Measurements from ENCODE around the gene NSRP1. TPM values are rescaled to one million over a fixed set of nuclear protein-coding genes. Genes with fewer than 3 reads are reported as not detected.

NSRP1 gene
- total RNA-seq, 1 donor from 2014 or later: 17.4 TPM

- no peak for TF ChIP-seq POLR2A (IDR thresholded peaks at IDR 0.05)
- TF ChIP-seq, protein P1, sequence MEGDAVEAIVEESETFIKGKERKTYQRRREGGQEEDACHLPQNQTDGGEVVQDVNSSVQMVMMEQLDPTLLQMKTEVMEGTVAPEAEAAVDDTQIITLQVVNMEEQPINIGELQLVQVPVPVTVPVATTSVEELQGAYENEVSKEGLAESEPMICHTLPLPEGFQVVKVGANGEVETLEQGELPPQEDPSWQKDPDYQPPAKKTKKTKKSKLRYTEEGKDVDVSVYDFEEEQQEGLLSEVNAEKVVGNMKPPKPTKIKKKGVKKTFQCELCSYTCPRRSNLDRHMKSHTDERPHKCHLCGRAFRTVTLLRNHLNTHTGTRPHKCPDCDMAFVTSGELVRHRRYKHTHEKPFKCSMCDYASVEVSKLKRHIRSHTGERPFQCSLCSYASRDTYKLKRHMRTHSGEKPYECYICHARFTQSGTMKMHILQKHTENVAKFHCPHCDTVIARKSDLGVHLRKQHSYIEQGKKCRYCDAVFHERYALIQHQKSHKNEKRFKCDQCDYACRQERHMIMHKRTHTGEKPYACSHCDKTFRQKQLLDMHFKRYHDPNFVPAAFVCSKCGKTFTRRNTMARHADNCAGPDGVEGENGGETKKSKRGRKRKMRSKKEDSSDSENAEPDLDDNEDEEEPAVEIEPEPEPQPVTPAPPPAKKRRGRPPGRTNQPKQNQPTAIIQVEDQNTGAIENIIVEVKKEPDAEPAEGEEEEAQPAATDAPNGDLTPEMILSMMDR (IDR thresholded peaks at IDR 0.05): no peak
- no peak for TF ChIP-seq POLR2AphosphoS5 (IDR thresholded peaks at IDR 0.05; ENCODE audit: insufficient read depth in 1 of 2, low read depth in 1 of 2)
- Histone ChIP-seq H3K27me3 (no peaks in the 10 kb centered on the region), H3K36me3 (no peaks in the 10 kb centered on the region), H3K9me3 (no peaks in the 10 kb centered on the region), H3K4me3 (no peak overlapping the region), H3K27ac (no peak overlapping the region), H3K4me1 (no peaks in the 10 kb centered on the region)
- DNase-seq (ENCODE audit: extremely low spot score in 2 of 2): no peak
- intact Hi-C loops (cut with DNase I): no loop called here
These were observed 48.5 kb downstream of the NSRP1 start for GRCh38 chr17:30165147-30165546.

DNA sequence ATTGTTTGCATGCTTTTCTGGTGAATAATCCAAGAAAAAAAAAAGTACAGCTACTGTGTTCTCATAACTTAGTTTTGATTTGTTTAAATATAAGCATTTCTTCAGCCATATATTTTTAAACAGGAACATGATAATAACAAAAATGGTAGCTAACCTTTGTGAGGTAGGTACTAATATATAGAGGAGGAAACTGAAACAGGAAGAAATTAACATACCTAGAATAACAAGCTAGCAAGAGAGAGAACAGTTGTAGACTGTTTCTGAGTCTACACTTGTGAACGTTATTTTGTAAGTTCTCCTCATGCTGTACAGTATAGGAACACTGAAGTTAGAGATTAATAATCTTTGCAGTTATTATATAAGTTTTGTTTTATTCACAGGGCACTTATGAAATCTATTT, 49.3 kb downstream of the NSRP1 start:
- TF ChIP-seq POLR2A (IDR thresholded peaks at IDR 0.05): no peak
- TF ChIP-seq, protein P1 (IDR thresholded peaks at IDR 0.05): no peak
- no peak for TF ChIP-seq POLR2AphosphoS5 (IDR thresholded peaks at IDR 0.05; ENCODE audit: insufficient read depth in 1 of 2, low read depth in 1 of 2)
- no peak overlapping the region for H3K4me3 ChIP-seq
- no peak overlapping the region for H3K27ac ChIP-seq
- H3K36me3 ChIP-seq: no peaks in the 10 kb centered on the region
- no peaks in the 10 kb centered on the region for H3K4me1 ChIP-seq
- intact Hi-C loops (cut with DNase I): no loop called here
- no peaks in the 10 kb centered on the region for H3K27me3 ChIP-seq
- H3K9me3 ChIP-seq: no peaks in the 10 kb centered on the region
- DNase-seq (ENCODE audit: extremely low spot score in 2 of 2): no peak

DNA sequence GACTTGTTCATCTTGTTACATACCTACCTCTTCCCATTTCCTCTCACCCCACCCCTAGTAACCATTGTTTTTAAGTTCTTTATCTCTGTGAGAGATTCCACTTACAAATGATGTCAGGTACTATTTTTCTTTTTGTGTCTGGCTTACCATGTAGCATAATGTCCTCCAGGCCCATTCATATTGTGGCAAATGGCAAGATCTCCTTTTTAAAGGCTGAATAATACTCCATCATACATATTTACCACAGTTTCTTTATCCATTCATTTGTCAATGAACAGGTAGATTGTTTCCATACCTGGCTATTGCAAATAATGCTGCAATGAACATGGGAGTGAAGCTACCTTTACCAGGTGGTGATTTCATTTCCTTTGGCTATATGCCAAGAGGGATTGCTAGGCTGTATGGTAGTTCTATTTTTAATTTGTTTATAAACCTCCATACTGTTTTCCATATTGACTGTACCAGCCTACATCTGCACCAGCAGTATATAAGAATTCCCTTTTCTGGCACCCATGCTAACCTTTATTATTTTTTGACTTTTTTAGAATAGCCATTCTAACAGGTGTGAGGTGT, 53.9 kb downstream of the NSRP1 start:
- H3K27me3 ChIP-seq: no peaks in the 10 kb centered on the region
- intact Hi-C loops (cut with DNase I): no loop called here
- no peak overlapping the region for H3K4me3 ChIP-seq
- DNase-seq (ENCODE audit: extremely low spot score in 2 of 2): no peak
- no peak for TF ChIP-seq POLR2A (IDR thresholded peaks at IDR 0.05)
- TF ChIP-seq, protein P1 (IDR thresholded peaks at IDR 0.05): no peak
- TF ChIP-seq POLR2AphosphoS5 (IDR thresholded peaks at IDR 0.05; ENCODE audit: insufficient read depth in 1 of 2, low read depth in 1 of 2): peak in 1 of 2 donors; percentile 15
- no peaks in the 10 kb centered on the region for H3K4me1 ChIP-seq
- H3K36me3 ChIP-seq: no peaks in the 10 kb centered on the region
- H3K27ac ChIP-seq: no peak overlapping the region
- no peaks in the 10 kb centered on the region for H3K9me3 ChIP-seq

DNA sequence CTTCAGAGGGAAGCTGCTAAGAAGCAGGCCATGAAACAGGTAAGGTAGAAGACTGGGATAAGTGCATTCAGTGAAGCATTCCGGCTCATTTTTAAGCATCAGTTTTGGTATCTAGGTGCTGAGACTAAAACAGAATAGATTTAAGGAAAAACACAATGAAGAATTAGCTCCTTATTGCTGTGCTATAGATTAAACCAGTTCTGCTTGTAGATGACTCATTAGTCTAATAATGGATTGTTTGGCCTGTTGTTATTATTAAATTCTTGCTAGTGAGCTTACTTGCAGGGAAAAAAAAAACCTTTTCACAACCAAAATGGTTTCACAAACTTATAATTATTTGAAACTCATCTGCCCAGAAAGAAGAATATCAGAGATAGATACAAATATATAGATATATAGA, 55.9 kb downstream of the NSRP1 start:
- Histone ChIP-seq H3K9me3 (no peaks in the 10 kb centered on the region), H3K36me3 (no peaks in the 10 kb centered on the region), H3K27ac (no peak overlapping the region), H3K4me3 (no peak overlapping the region), H3K27me3 (no peaks in the 10 kb centered on the region), H3K4me1 (no peaks in the 10 kb centered on the region)
- intact Hi-C loops (cut with DNase I): no loop called here
- DNase-seq (ENCODE audit: extremely low spot score in 2 of 2): no peak
- TF ChIP-seq POLR2AphosphoS5 (IDR thresholded peaks at IDR 0.05; ENCODE audit: insufficient read depth in 1 of 2, low read depth in 1 of 2) (no peak), POLR2A (IDR thresholded peaks at IDR 0.05) (no peak)
- TF ChIP-seq, protein P1 (IDR thresholded peaks at IDR 0.05): no peak

GRCh38 chr17:30173649-30174048, 57.0 kb downstream of the NSRP1 start:
- no peak overlapping the region for H3K4me3 ChIP-seq
- no peaks in the 10 kb centered on the region for H3K4me1 ChIP-seq
- H3K36me3 ChIP-seq: no peaks in the 10 kb centered on the region
- intact Hi-C loops (cut with DNase I): no loop called here
- no peaks in the 10 kb centered on the region for H3K9me3 ChIP-seq
- DNase-seq (ENCODE audit: extremely low spot score in 2 of 2): no peak
- no peaks in the 10 kb centered on the region for H3K27me3 ChIP-seq
- TF ChIP-seq POLR2AphosphoS5 (IDR thresholded peaks at IDR 0.05; ENCODE audit: insufficient read depth in 1 of 2, low read depth in 1 of 2): no peak
- TF ChIP-seq POLR2A (IDR thresholded peaks at IDR 0.05): no peak
- TF ChIP-seq, protein P1 (IDR thresholded peaks at IDR 0.05): no peak
- no peak overlapping the region for H3K27ac ChIP-seq
